WTC11 (cell line): ENCODE data around the gene NDUFS5.

ENCODE experiments used
- AR ChIP-seq: fragments of 250-450 bp; sonication (Bioruptor Pico); IDR thresholded peaks from 2 replicates; pipeline ENCODE4 v1.9.0; 2021; ENCODE audit warnings: mild to moderate bottlenecking
- ATF6 ChIP-seq: sonication (generic); formaldehyde crosslinking; IDR thresholded peaks from 2 replicates; pipeline ENCODE4 v1.8.1; 2023; ENCODE audit warnings: mild to moderate bottlenecking, missing genetic modification reagents
- CREB1 ChIP-seq: sonication (generic); formaldehyde crosslinking; IDR thresholded peaks from 2 replicates; pipeline ENCODE4 v1.8.0; 2023; ENCODE audit warnings: mild to moderate bottlenecking, missing genetic modification reagents
- GABPB1 ChIP-seq: sonication (generic); formaldehyde crosslinking; IDR thresholded peaks from 2 replicates; pipeline ENCODE4 v1.8.1; 2023; ENCODE audit warnings: mild to moderate bottlenecking, missing genetic modification reagents
- JUN ChIP-seq: sonication (generic); formaldehyde crosslinking; IDR thresholded peaks from 2 replicates; pipeline ENCODE4 v1.8.0; 2023; ENCODE audit warnings: mild to moderate bottlenecking, missing genetic modification reagents
- NR1H2 ChIP-seq: sonication (generic); formaldehyde crosslinking; IDR thresholded peaks from 2 replicates; pipeline ENCODE4 v1.9.0; 2021; ENCODE audit warnings: mild to moderate bottlenecking, moderate library complexity, missing genetic modification reagents
- NR3C1 ChIP-seq: sonication (generic); formaldehyde crosslinking; conservative IDR thresholded peaks from 2 replicates; pipeline ENCODE4 v1.8.1; 2023; ENCODE audit warnings: low read depth, mild to moderate bottlenecking, missing genetic modification reagents
- TF ChIP-seq, protein P1 (sequence below): fragments of 200-600 bp; IDR thresholded peaks from 2 replicates; pipeline ENCODE4 v1.8.0; 2022; ENCODE audit warnings: antibody characterized with exemption
- TF ChIP-seq, protein P2 (sequence below): sonication (generic); formaldehyde crosslinking; IDR thresholded peaks from 2 replicates; pipeline ENCODE4 v1.8.0; 2023; ENCODE audit warnings: missing genetic modification reagents

- TF ChIP-seq, protein P1, sequence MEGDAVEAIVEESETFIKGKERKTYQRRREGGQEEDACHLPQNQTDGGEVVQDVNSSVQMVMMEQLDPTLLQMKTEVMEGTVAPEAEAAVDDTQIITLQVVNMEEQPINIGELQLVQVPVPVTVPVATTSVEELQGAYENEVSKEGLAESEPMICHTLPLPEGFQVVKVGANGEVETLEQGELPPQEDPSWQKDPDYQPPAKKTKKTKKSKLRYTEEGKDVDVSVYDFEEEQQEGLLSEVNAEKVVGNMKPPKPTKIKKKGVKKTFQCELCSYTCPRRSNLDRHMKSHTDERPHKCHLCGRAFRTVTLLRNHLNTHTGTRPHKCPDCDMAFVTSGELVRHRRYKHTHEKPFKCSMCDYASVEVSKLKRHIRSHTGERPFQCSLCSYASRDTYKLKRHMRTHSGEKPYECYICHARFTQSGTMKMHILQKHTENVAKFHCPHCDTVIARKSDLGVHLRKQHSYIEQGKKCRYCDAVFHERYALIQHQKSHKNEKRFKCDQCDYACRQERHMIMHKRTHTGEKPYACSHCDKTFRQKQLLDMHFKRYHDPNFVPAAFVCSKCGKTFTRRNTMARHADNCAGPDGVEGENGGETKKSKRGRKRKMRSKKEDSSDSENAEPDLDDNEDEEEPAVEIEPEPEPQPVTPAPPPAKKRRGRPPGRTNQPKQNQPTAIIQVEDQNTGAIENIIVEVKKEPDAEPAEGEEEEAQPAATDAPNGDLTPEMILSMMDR = no peak
- TF ChIP-seq, protein P2, sequence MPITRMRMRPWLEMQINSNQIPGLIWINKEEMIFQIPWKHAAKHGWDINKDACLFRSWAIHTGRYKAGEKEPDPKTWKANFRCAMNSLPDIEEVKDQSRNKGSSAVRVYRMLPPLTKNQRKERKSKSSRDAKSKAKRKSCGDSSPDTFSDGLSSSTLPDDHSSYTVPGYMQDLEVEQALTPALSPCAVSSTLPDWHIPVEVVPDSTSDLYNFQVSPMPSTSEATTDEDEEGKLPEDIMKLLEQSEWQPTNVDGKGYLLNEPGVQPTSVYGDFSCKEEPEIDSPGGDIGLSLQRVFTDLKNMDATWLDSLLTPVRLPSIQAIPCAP (CRISPR knock-in tag) = no peak
- TF ChIP-seq NR3C1 (CRISPR knock-in tag) (no peak), ATF6 (CRISPR knock-in tag) (no peak), AR (CRISPR knock-in tag) (no peak), GABPB1 (CRISPR knock-in tag) (no peak), NR1H2 (CRISPR knock-in tag) (no peak), JUN (no peak), CREB1 (CRISPR knock-in tag) (no peak)
Measured at GRCh38 chr1:39082811-39083576, 56.8 kb downstream of the NDUFS5 start.
